ENCODE data around the gene TMEM126B. TPM values are rescaled to one million over a fixed set of nuclear protein-coding genes. Genes with fewer than 3 reads are reported as not detected.

Gene TMEM126B
- 10 to 100 TPM; 22.1 to 50.4 (median 36.4) TPM for total RNA-seq
- 10 to 100 TPM; 47.1 to 59.3 TPM for polyA plus RNA-seq
- total RNA-seq, result 12.5 reads per million, percentile 40 among the genes with 10 or more reads in this experiment

GRCh38 chr11:85627998-85628770 lies at the start of gene TMEM126B:
Gene TMEM126B, plus strand, starts transcription at chr11:85628593. Its CDS starts 15 bp downstream, at chr11:85628608.
- Histone ChIP-seq H3K36me3 (ENCODE audit: control insufficient read depth in 2 of 3, insufficient read depth in 3 of 3, low read length in 3 of 3) (peaks cover 0 to 9% (median 7%) of the 10 kb centered on the region in 3 experiments), H3K9me3 (ENCODE audit: control insufficient read depth in 2 of 3, low read length in 3 of 3) (no peaks in the 10 kb centered on the region), H3K27ac (ENCODE audit: low read depth, low read length) (peak within 1 kb of the TSS; percentile 85), H3K27me3 (ENCODE audit: control insufficient read depth in 2 of 2, insufficient read depth in 2 of 2, low read length in 2 of 2) (no peaks in the 10 kb centered on the region), H3K4me1 (ENCODE audit: control insufficient read depth in 2 of 2, insufficient read depth in 2 of 2, low read length in 2 of 2) (peaks cover 13 to 22% of the 10 kb centered on the region in 2 donors), H3K4me3 (ENCODE audit: low read length) (peak within 1 kb of the TSS; percentile 98)
- H3K9me3 Mint-ChIP-seq, result no peaks in the 10 kb centered on the region
- H3K4me1 Mint-ChIP-seq, result peaks cover 17 to 67% (median 48%) of the 10 kb centered on the region in 7 donors
- POLR2A ChIA-PET, result interaction anchor here (0.6 to 5.8 kb wide), 18 partner anchors 9 to 673 kb away, joined by 3 to 102 read pairs (median 4); partner anchors contain the start of genes CREBZF, EED, HIKESHI and PICALM
- DNase-seq (peak; percentile 85 to 95 (median 94)), ATAC-seq (peak; percentile 99)
- peaks cover 0 to 9% (median 0%) of the 10 kb centered on the region in 5 donors for H3K27me3 Mint-ChIP-seq
- H3K27ac Mint-ChIP-seq, result peak within 1 kb of the TSS; percentile 89 to 97 (median 94)
- intact Hi-C loops (cut with micrococcal nuclease), result loop anchor here (1.0 to 2.0 kb wide), 13 partner anchors 19 to 674 kb away; partner anchors contain the start of genes HIKESHI (in 2 of the 2), PICALM (in 2 of the 2), TMEM126A (in 2 of the 2) and EED (in 1 of the 2)
- H3K4me3 Mint-ChIP-seq, result peak within 1 kb of the TSS; percentile 84 to 98 (median 94)
- CTCF ChIA-PET, result interaction anchor here (1.4 kb wide), 1 partner anchor 20 kb away, joined by 6 read pairs; the partner anchor contains the start of gene TMEM126A
- H3K36me3 Mint-ChIP-seq, result peaks cover 0 to 9% (median 0%) of the 10 kb centered on the region in 5 donors

GRCh38 chr11:85582111-85582510 lies 46.3 kb upstream of the TMEM126B start:
- H3K36me3 Mint-ChIP-seq, result peaks cover 0 to 10% (median 0%) of the 10 kb centered on the region in 5 donors
- Histone ChIP-seq H3K36me3 (ENCODE audit: control insufficient read depth in 2 of 3, insufficient read depth in 3 of 3, low read length in 3 of 3) (no peaks in the 10 kb centered on the region), H3K4me3 (ENCODE audit: low read length) (no peak overlapping the region), H3K27me3 (ENCODE audit: control insufficient read depth in 2 of 2, insufficient read depth in 2 of 2, low read length in 2 of 2) (peaks cover 0 to 3% of the 10 kb centered on the region in 2 donors), H3K9me3 (ENCODE audit: control insufficient read depth in 2 of 3, low read length in 3 of 3) (no peaks in the 10 kb centered on the region), H3K4me1 (ENCODE audit: control insufficient read depth in 2 of 2, insufficient read depth in 2 of 2, low read length in 2 of 2) (no peaks in the 10 kb centered on the region), H3K27ac (ENCODE audit: low read depth, low read length) (no peak overlapping the region)
- H3K4me3 Mint-ChIP-seq, result no peak overlapping the region
- intact Hi-C loops (cut with micrococcal nuclease), result no loop called here
- POLR2A ChIA-PET, result no interaction called here
- ATAC-seq, result no peak
- H3K4me1 Mint-ChIP-seq, result no peaks in the 10 kb centered on the region
- H3K27me3 Mint-ChIP-seq, result peaks cover 0 to 11% (median 8%) of the 10 kb centered on the region in 5 donors
- peaks cover 0 to 22% (median 6%) of the 10 kb centered on the region in 11 donors for H3K9me3 Mint-ChIP-seq
- H3K27ac Mint-ChIP-seq, result no peak overlapping the region
- DNase-seq, result no peak
- CTCF ChIA-PET, result no interaction called here

DNA sequence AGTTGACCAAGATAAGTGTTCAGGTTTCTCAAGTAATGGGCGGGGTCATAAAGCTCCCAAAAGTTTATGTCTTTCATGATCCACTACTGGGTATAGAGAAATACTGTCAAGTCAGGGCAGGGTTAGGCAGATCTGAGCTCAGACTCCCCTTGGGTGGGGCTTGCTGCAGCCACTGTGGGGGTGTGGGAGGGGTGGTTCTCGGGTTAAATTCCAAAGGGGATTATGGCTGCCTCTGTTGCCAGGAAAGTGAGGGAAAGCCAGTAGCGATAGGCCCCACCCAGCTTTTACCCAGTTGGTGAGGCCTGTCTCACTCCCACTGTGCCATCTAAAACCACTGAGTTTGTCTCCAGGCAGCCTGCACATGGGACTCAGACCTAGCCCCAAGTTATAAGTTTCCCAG lies 39.0 kb upstream of the TMEM126B start:
- H3K4me1 ChIP-seq (ENCODE audit: control insufficient read depth in 2 of 2, insufficient read depth in 2 of 2, low read length in 2 of 2), result no peaks in the 10 kb centered on the region
- no peak overlapping the region for H3K4me3 ChIP-seq (ENCODE audit: low read length)
- Mint-ChIP-seq H3K27ac (no peak overlapping the region), H3K36me3 (peaks cover 0 to 9% (median 7%) of the 10 kb centered on the region in 5 donors), H3K4me3 (no peak overlapping the region), H3K4me1 (no peaks in the 10 kb centered on the region), H3K27me3 (peaks cover 0 to 28% (median 13%) of the 10 kb centered on the region in 5 donors), H3K9me3 (peaks cover 0 to 35% (median 9%) of the 10 kb centered on the region in 11 donors)
- intact Hi-C loops (cut with micrococcal nuclease), result no loop called here
- no peak for ATAC-seq
- H3K9me3 ChIP-seq (ENCODE audit: control insufficient read depth in 2 of 3, low read length in 3 of 3), result no peaks in the 10 kb centered on the region
- no peaks in the 10 kb centered on the region for H3K36me3 ChIP-seq (ENCODE audit: control insufficient read depth in 2 of 3, insufficient read depth in 3 of 3, low read length in 3 of 3)
- no peak for DNase-seq
- H3K27ac ChIP-seq (ENCODE audit: low read depth, low read length), result no peak overlapping the region
- ChIA-PET POLR2A (no interaction called here), CTCF (no interaction called here)
- peaks cover 0 to 3% of the 10 kb centered on the region in 2 donors for H3K27me3 ChIP-seq (ENCODE audit: control insufficient read depth in 2 of 2, insufficient read depth in 2 of 2, low read length in 2 of 2)

GRCh38 chr11:85590848-85591483 lies 37.4 kb upstream of the TMEM126B start:
- H3K9me3 Mint-ChIP-seq, result peaks cover 0 to 32% (median 9%) of the 10 kb centered on the region in 11 donors
- POLR2A ChIA-PET, result no interaction called here
- no peak for ATAC-seq

GRCh38 chr11:85595285-85595884 lies 33.0 kb upstream of the TMEM126B start:
- Histone ChIP-seq H3K9me3 (ENCODE audit: control insufficient read depth in 2 of 3, low read length in 3 of 3) (no peaks in the 10 kb centered on the region), H3K4me1 (ENCODE audit: control insufficient read depth in 2 of 2, insufficient read depth in 2 of 2, low read length in 2 of 2) (no peaks in the 10 kb centered on the region), H3K4me3 (ENCODE audit: low read length) (no peak overlapping the region), H3K27me3 (ENCODE audit: control insufficient read depth in 2 of 2, insufficient read depth in 2 of 2, low read length in 2 of 2) (no peaks in the 10 kb centered on the region), H3K36me3 (ENCODE audit: control insufficient read depth in 2 of 3, insufficient read depth in 3 of 3, low read length in 3 of 3) (no peaks in the 10 kb centered on the region), H3K27ac (ENCODE audit: low read depth, low read length) (no peak overlapping the region)
- H3K9me3 Mint-ChIP-seq, result no peaks in the 10 kb centered on the region
- DNase-seq (peak in 7 of 9 donors; percentile 19 to 65 (median 49)), ATAC-seq (peak; percentile 73)
- ChIA-PET CTCF (interaction anchor here (0.7 to 0.9 kb wide), 3 partner anchors 64 to 673 kb away, joined by 3 read pairs; no protein-coding TSS in a partner anchor), POLR2A (no interaction called here)
- no peaks in the 10 kb centered on the region for H3K4me1 Mint-ChIP-seq
- intact Hi-C loops (cut with micrococcal nuclease), result loop anchor here (1.0 to 10.0 kb wide), 19 partner anchors 33 to 1223 kb away; partner anchors contain the start of genes TMEM126B (in 2 of the 2), CCDC83 (in 1 of the 2) and TMEM126A (in 1 of the 2)
- peaks cover 0 to 19% (median 0%) of the 10 kb centered on the region in 5 donors for H3K27me3 Mint-ChIP-seq
- H3K36me3 Mint-ChIP-seq, result no peaks in the 10 kb centered on the region
- H3K4me3 Mint-ChIP-seq, result no peak overlapping the region
- H3K27ac Mint-ChIP-seq, result no peak overlapping the region

More at GRCh38 chr11:85590848-85591483, 37.4 kb upstream of the TMEM126B start:
- Histone ChIP-seq H3K27ac (ENCODE audit: low read depth, low read length) (no peak overlapping the region), H3K36me3 (ENCODE audit: control insufficient read depth in 2 of 3, insufficient read depth in 3 of 3, low read length in 3 of 3) (no peaks in the 10 kb centered on the region), H3K4me3 (ENCODE audit: low read length) (no peak overlapping the region), H3K27me3 (ENCODE audit: control insufficient read depth in 2 of 2, insufficient read depth in 2 of 2, low read length in 2 of 2) (peaks cover 0 to 3% of the 10 kb centered on the region in 2 donors), H3K4me1 (ENCODE audit: control insufficient read depth in 2 of 2, insufficient read depth in 2 of 2, low read length in 2 of 2) (no peaks in the 10 kb centered on the region), H3K9me3 (ENCODE audit: control insufficient read depth in 2 of 3, low read length in 3 of 3) (no peaks in the 10 kb centered on the region)
- Mint-ChIP-seq H3K4me1 (no peaks in the 10 kb centered on the region), H3K27me3 (peaks cover 0 to 28% (median 13%) of the 10 kb centered on the region in 5 donors), H3K36me3 (peaks cover 0 to 9% (median 7%) of the 10 kb centered on the region in 5 donors), H3K4me3 (no peak overlapping the region), H3K27ac (no peak overlapping the region)
- intact Hi-C loops (cut with micrococcal nuclease), result loop anchor here (5.0 to 10.0 kb wide), 3 partner anchors 354 to 1034 kb away; no protein-coding TSS in a partner anchor
- DNase-seq, result no peak
- CTCF ChIA-PET, result no interaction called here

DNA sequence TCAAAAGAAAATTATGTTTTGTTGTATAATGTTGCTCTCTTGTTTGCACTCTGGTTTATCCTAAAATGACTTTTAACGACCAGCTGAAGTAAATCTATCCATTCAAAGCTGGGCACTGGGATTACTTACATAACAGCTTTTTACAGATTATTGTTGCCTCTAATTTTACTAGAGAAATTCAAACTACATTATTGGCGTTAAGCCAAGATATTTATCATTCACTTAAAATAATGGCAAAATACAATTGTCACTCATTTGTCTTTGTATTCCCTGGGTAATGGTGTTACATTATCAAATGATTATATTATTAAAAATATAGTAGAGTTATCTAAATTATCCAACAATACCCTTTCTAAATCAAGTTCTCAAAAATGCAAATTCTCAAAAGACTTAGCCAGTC lies 31.5 kb upstream of the TMEM126B start:
- H3K4me1 ChIP-seq (ENCODE audit: control insufficient read depth in 2 of 2, insufficient read depth in 2 of 2, low read length in 2 of 2), result no peaks in the 10 kb centered on the region
- no peaks in the 10 kb centered on the region for H3K36me3 ChIP-seq (ENCODE audit: control insufficient read depth in 2 of 3, insufficient read depth in 3 of 3, low read length in 3 of 3)
- intact Hi-C loops (cut with micrococcal nuclease), result loop anchor here (5.0 to 10.0 kb wide), 3 partner anchors 348 to 418 kb away; no protein-coding TSS in a partner anchor
- no peak for DNase-seq
- ChIA-PET CTCF (interaction anchor here (0.6 to 0.7 kb wide), 2 partner anchors 227 to 605 kb away, joined by 3 to 4 read pairs; no protein-coding TSS in a partner anchor), POLR2A (no interaction called here)
- H3K27me3 ChIP-seq (ENCODE audit: control insufficient read depth in 2 of 2, insufficient read depth in 2 of 2, low read length in 2 of 2), result no peaks in the 10 kb centered on the region
- H3K4me3 Mint-ChIP-seq, result no peak overlapping the region
- no peaks in the 10 kb centered on the region for H3K36me3 Mint-ChIP-seq
- no peak for ATAC-seq
- no peak overlapping the region for H3K4me3 ChIP-seq (ENCODE audit: low read length)
- no peak overlapping the region for H3K27ac ChIP-seq (ENCODE audit: low read depth, low read length)
- H3K27me3 Mint-ChIP-seq, result peaks cover 0 to 22% (median 0%) of the 10 kb centered on the region in 5 donors
- H3K9me3 Mint-ChIP-seq, result no peaks in the 10 kb centered on the region
- no peaks in the 10 kb centered on the region for H3K9me3 ChIP-seq (ENCODE audit: control insufficient read depth in 2 of 3, low read length in 3 of 3)
- no peaks in the 10 kb centered on the region for H3K4me1 Mint-ChIP-seq
- H3K27ac Mint-ChIP-seq, result no peak overlapping the region

All from naive thymus-derived CD4-positive, alpha-beta T cell (primary cell).